GM12891 (cell line): ENCODE results near the gene FAM216B.

ENCODE experiments used
- POLR2A ChIP-seq: IDR thresholded peaks from 2 replicates; pipeline ENCODE4 v1.6.1; 2011; ENCODE audit warnings: low read depth, low read length, control low read depth
- POLR2AphosphoS5 ChIP-seq: IDR thresholded peaks from 2 replicates; pipeline ENCODE4 v1.6.1; 2011; ENCODE audit warnings: low read depth, low read length, control low read depth
- SPI1 ChIP-seq: IDR thresholded peaks from 2 replicates; pipeline ENCODE4 v1.6.1; 2011; ENCODE audit warnings: low read depth, low read length, control low read depth
- TAF1 ChIP-seq: IDR thresholded peaks from 2 replicates; pipeline ENCODE4 v1.6.1; 2011; ENCODE audit warnings: low read depth, low read length, control low read depth

GRCh38 chr13:42786715-42787114 lies 5.3 kb downstream of the FAM216B start:
- TF ChIP-seq SPI1, result no peak
- no peak for TF ChIP-seq TAF1
- no peak for TF ChIP-seq POLR2A
- TF ChIP-seq POLR2AphosphoS5, result no peak
